ENCODE results near the gene PSD. TPM values are rescaled to one million over a fixed set of nuclear protein-coding genes. Genes with fewer than 3 reads are reported as not detected.

Gene PSD
- total and polyA plus RNA-seq, 2 donors (not counting 3 experiments of a cell fraction or from before 2014, with no cell fraction given) = 0.10 to 0.40 TPM

GRCh38 chr10:102453502-102453901, 34.9 kb upstream of the PSD start:
- ChIA-PET CTCF (interaction anchor here (2.1 kb wide), 1 partner anchor 8 kb away, joined by 5 read pairs; no protein-coding TSS in a partner anchor), POLR2A (no interaction called here)
- no peaks in the 10 kb centered on the region for H3K36me3 ChIP-seq (ENCODE audit: control insufficient read depth in 2 of 2, extremely low read depth in 1 of 2, insufficient read depth in 2 of 2, low read length in 2 of 2)
- H3K27ac ChIP-seq (ENCODE audit: insufficient read depth, low read depth, low read length) = no peak overlapping the region
- BruUV-seq (replicated peaks) = no TSS peak
- H3K4me2 ChIP-seq (ENCODE audit: insufficient read depth, low read length) = no peak overlapping the region
- H3K27me3 ChIP-seq (ENCODE audit: control insufficient read depth in 2 of 2, insufficient read depth in 2 of 2, low read length in 2 of 2) = no peaks in the 10 kb centered on the region
- H3K9me3 ChIP-seq (replicated peaks; ENCODE audit: control insufficient read depth, insufficient read depth, low read length) = no peaks in the 10 kb centered on the region
- DNase-seq (ENCODE audit: low read depth, low spot score) (no peak), FAIRE-seq (no peak)
- intact Hi-C loops (cut with micrococcal nuclease) = no loop called here
- no peak overlapping the region for H3K9ac ChIP-seq (replicated peaks; ENCODE audit: extremely low read depth, insufficient read depth, low read length)
- dilution Hi-C loops (cut with MboI; ENCODE audit: extremely low pct_ligation_motif_present, low sequenced_read_pairs) = no loop called here
- no peaks in the 10 kb centered on the region for H4K20me1 ChIP-seq (replicated peaks; ENCODE audit: control insufficient read depth, extremely low read depth, insufficient read depth, low read length)
- TF ChIP-seq JUN (IDR thresholded peaks at IDR 0.05; ENCODE audit: borderline replicate concordance, insufficient read depth, insufficient read length, low read depth) = no peak
- TF ChIP-seq, protein P1, sequence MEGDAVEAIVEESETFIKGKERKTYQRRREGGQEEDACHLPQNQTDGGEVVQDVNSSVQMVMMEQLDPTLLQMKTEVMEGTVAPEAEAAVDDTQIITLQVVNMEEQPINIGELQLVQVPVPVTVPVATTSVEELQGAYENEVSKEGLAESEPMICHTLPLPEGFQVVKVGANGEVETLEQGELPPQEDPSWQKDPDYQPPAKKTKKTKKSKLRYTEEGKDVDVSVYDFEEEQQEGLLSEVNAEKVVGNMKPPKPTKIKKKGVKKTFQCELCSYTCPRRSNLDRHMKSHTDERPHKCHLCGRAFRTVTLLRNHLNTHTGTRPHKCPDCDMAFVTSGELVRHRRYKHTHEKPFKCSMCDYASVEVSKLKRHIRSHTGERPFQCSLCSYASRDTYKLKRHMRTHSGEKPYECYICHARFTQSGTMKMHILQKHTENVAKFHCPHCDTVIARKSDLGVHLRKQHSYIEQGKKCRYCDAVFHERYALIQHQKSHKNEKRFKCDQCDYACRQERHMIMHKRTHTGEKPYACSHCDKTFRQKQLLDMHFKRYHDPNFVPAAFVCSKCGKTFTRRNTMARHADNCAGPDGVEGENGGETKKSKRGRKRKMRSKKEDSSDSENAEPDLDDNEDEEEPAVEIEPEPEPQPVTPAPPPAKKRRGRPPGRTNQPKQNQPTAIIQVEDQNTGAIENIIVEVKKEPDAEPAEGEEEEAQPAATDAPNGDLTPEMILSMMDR (IDR thresholded peaks at IDR 0.05; ENCODE audit: extremely low read depth in 1 of 2, insufficient read depth in 1 of 2, low read depth in 1 of 2, low read length in 2 of 2) = no peak
- no peak for TF ChIP-seq MYC (IDR thresholded peaks at IDR 0.05; ENCODE audit: low read depth, low read length)
- no peak for TF ChIP-seq GATA2 (IDR thresholded peaks at IDR 0.05; ENCODE audit: insufficient read depth, insufficient read length, low read depth, low read length)
- no peak for TF ChIP-seq FOS (IDR thresholded peaks at IDR 0.05; ENCODE audit: borderline replicate concordance, insufficient read depth, low read length)
- no peak for TF ChIP-seq POLR2A (IDR thresholded peaks at IDR 0.05; ENCODE audit: low read depth, low read length)
- TF ChIP-seq MAX (IDR thresholded peaks at IDR 0.05; ENCODE audit: insufficient read depth, insufficient read length) = no peak
- TF ChIP-seq EZH2 (IDR thresholded peaks at IDR 0.05; ENCODE audit: borderline replicate concordance, low read depth, low read length, severe bottlenecking) = no peak
- TF ChIP-seq POLR2AphosphoS5 (IDR thresholded peaks at IDR 0.05; ENCODE audit: insufficient read depth, low read depth, low read length) = no peak
- no peak overlapping the region for H2AFZ ChIP-seq (ENCODE audit: low read depth, low read length)
- H3K79me2 ChIP-seq (ENCODE audit: control insufficient read depth, insufficient read depth, low read length) = no peaks in the 10 kb centered on the region
- peaks cover 3% of the 10 kb centered on the region for H3K4me1 ChIP-seq (ENCODE audit: control insufficient read depth, extremely low read depth, insufficient read depth, low read length)
- no peaks in the 10 kb centered on the region for H3K9me1 ChIP-seq (replicated peaks; ENCODE audit: control insufficient read depth, extremely low read depth, insufficient read depth, low read length)
- no peak overlapping the region for H3K4me3 ChIP-seq (replicated peaks in 1 of 3; ENCODE audit: insufficient read depth in 1 of 3, low read depth in 1 of 3, low read length in 3 of 3)
